GM13976 (cell line): ENCODE data around the gene PDHX.

Experiments
- DNase-seq: peaks from one replicate; pipeline ENCODE4 v3.0.0; 2012; ENCODE audit warnings: low spot score
- in situ Hi-C: fragments of 300-500 bp; cut with MboI; formaldehyde crosslinking; loops from one replicate; pipeline ENCODE4 v1.12.0; 2022; ENCODE audit warnings: low sequenced_read_pairs, mixed read lengths, inconsistent platforms; ENCODE audit not compliant: unreplicated experiment
- TF ChIP-seq, protein P1 (sequence below): IDR thresholded peaks from 2 replicates; pipeline ENCODE4 v1.5.1; 2012; ENCODE audit warnings: borderline replicate concordance, mild to moderate bottlenecking; ENCODE audit not compliant: insufficient read depth; ENCODE audit errors: extremely low read depth, missing control alignments, control extremely low read depth

Gene PDHX

DNA sequence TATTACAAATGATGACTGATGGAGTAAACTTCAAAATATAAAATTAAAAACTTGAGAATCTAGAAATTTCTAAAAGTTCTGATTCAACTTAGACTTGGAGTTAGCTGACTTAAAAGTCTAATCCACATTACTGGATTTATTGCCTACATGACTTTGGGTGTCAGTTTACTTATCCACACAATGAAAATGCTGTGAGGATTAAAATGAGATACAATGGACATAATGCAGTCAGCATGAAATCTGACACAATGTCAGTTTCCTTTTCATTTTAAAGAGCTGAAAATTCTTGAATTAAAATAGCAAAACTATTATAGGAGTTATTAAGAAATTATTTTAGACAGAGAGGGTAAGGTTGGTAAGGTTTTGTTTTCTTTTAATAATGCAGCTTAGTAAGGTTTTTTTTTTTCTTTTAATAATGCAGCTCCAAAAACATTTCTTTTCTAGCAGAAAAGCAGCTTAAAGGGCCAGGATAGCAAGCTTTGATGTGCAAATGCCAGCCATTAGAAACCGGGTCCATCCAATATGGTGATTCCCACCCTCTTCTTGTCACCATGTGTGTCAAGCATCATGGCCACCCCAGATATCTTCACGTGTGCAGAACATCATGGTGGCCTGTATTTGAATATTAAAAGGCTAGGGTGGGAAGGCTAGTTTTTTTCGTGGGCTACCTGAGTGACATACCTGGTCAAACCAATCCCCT, 19.1 kb upstream of the PDHX start:
- no peak for DNase-seq
- in situ Hi-C loops: no loop called here
- TF ChIP-seq, protein P1, sequence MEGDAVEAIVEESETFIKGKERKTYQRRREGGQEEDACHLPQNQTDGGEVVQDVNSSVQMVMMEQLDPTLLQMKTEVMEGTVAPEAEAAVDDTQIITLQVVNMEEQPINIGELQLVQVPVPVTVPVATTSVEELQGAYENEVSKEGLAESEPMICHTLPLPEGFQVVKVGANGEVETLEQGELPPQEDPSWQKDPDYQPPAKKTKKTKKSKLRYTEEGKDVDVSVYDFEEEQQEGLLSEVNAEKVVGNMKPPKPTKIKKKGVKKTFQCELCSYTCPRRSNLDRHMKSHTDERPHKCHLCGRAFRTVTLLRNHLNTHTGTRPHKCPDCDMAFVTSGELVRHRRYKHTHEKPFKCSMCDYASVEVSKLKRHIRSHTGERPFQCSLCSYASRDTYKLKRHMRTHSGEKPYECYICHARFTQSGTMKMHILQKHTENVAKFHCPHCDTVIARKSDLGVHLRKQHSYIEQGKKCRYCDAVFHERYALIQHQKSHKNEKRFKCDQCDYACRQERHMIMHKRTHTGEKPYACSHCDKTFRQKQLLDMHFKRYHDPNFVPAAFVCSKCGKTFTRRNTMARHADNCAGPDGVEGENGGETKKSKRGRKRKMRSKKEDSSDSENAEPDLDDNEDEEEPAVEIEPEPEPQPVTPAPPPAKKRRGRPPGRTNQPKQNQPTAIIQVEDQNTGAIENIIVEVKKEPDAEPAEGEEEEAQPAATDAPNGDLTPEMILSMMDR: no peak

DNA sequence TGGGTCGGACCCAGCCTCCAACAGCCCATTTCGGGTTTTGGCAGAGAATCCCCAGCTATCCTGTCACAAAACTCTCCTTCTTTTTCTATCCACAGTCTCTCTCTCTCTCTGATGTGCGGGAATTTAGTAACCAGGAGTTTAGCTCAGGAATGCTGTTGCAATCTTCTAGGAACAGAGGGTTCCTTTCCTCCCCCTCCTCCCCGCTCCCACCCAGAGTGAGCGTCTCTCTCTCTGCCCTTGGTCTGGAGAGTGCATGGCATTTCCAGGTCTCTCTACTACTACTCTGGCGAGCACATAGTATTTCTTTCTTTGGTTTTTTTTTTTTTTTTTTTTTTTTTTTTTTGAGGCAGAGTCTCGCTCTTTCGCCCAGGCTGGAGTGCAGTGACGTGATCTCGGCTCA, 17.9 kb upstream of the PDHX start:
- DNase-seq: no peak
- TF ChIP-seq, protein P1: no peak
- in situ Hi-C loops: no loop called here

DNA sequence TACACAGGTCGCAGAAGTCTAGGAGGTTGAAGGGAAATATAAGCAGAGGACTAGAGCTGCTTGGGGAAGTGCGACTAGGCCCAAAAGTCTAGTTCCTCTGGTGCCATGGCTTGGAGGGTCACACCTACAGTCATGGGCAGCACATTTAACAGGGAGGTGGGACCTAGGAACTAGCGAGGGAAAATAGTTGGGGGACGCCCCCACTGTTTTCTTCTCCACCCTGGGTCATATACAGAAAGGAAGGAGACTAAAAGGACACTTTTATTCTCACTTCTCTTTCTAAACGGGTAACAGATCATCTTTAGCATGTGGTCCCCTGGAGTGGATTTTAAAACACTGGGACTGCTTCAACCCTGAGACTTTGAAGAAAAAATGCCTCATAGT, 16.8 kb upstream of the PDHX start:
- in situ Hi-C loops: no loop called here
- TF ChIP-seq, protein P1: no peak
- DNase-seq: no peak

DNA sequence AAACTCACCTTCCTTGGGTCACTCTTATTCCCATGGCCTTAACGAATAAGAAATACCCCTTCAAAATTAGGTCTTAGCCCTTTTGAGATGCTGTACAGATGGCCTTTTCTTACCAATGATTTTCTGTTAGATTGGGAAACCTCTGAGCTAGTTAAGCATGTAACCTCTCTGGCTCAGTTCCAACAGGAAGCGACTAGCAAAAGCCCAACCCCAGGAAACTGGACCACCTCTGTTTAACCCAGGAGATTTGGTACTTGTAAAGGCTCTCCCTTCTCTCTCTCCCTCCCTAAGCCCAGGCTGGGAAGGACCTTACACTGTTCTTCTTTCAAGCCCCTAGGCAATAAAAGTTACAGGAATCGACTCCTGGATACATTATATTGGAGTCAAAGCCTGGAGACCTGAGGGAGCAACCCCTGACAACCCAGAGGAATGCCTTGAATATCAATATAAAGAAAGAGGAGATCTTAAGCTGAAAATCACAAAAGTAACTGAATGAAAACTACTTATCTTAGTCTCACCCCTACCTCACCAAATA, 11.9 kb upstream of the PDHX start:
- in situ Hi-C loops: no loop called here
- no peak for DNase-seq
- TF ChIP-seq, protein P1: no peak

DNA sequence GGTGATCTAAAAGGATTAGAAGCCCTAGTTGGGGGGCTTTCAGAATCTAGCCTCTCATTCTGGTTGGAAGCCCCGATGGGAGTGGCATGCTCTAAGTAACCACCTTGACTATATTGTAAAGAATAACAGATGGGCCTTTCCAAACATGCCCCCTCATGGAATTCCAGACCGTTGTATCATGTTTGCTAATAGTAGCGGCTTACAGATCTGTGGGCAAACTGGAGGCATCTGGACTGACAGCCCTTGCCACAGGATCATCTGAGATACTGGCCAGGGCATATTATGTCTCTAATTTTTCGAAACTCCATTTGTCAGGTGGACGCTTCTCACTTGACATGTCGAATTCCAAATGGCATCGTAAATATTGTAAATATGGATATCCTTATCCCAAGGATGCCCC, 10.8 kb upstream of the PDHX start:
- in situ Hi-C loops: no loop called here
- no peak for DNase-seq
- TF ChIP-seq, protein P1: no peak

DNA sequence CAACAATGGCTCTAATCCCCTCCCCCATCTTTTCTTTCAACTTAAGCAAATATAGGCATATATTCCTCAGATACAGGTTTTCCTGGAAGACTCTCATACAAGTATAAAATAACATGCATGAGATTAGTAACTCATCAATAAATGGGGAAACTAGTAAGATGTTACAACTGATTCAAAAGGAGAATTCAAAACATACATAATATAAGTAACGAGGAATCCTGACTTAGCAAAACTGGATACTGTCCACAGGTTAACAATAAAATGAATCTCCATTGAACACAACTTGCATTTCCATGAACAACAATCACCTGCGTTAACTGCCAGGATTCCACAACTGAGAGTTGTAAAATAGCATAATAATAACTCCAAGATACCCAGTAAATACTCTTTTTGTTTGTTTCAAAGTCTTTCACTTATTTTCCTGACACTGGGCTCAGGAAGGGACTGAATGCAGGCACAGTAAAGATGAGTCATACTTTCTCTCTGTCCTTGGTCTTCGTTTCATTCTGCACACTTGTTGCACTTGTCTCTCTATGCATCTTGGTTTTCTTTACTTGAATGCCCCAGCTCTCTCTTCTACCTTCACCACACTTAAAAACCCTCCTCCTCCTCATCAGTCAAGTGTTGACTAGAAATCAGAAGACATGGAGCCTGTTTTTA, 8.4 kb upstream of the PDHX start:
- in situ Hi-C loops: no loop called here
- DNase-seq: no peak
- TF ChIP-seq, protein P1: no peak
